ENCODE data around the gene OR8B12.

OR8B12 gene

DNA sequence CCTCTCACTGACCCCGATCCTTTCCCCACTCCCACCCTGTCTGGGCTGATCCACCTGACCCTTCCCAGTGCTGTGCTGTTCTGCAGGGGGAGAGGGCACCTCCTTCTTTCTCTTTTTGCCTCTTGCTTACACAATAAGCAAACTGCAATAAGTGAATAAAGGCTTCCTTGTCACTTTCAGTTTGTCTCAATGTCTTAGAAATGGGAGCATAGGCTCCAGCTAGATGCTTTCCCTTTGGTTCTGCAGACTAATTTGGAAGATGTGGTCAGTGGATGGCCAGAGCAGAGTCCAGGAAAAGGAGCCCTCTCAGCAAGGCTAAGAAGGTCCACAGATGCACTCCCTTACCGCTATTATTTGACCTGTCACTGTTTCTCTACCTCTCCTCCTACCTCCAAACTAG is 9.4 kb downstream of the OR8B12 start:
- Histone ChIP-seq H2AFZ (ENCODE audit: low read depth, low read length) (no peak overlapping the region), H3K4me1 (ENCODE audit: low read length) (no peaks in the 10 kb centered on the region), H3K9ac (ENCODE audit: low read length) (no peak overlapping the region), H3K4me2 (ENCODE audit: low read length) (no peak overlapping the region), H3K9me3 (ENCODE audit: insufficient read depth, low read length) (no peaks in the 10 kb centered on the region), H3K27ac (ENCODE audit: low read length) (no peak overlapping the region), H4K20me1 (ENCODE audit: insufficient read depth, low read length) (no peaks in the 10 kb centered on the region), H3K79me2 (ENCODE audit: low read length) (no peaks in the 10 kb centered on the region), H3K4me3 (ENCODE audit: low read length) (no peak overlapping the region), H3K27me3 (ENCODE audit: low read depth, low read length) (no peaks in the 10 kb centered on the region), H3K36me3 (replicated peaks; ENCODE audit: low read depth, low read length) (no peaks in the 10 kb centered on the region)
- TF ChIP-seq EZH2phosphoT487 (IDR thresholded peaks at IDR 0.05; ENCODE audit: low read depth) (no peak), CTCF (IDR thresholded peaks at IDR 0.05; ENCODE audit: low read depth, low read length) (no peak)

- no peak overlapping the region for H2AFZ ChIP-seq (ENCODE audit: low read depth, low read length)
- no peak overlapping the region for H3K9ac ChIP-seq (ENCODE audit: low read length)
- no peaks in the 10 kb centered on the region for H4K20me1 ChIP-seq (ENCODE audit: insufficient read depth, low read length)
- H3K4me1 ChIP-seq (ENCODE audit: low read length), result no peaks in the 10 kb centered on the region
- TF ChIP-seq CTCF (IDR thresholded peaks at IDR 0.05; ENCODE audit: low read depth, low read length) (no peak), EZH2phosphoT487 (IDR thresholded peaks at IDR 0.05; ENCODE audit: low read depth) (no peak)
- H3K27ac ChIP-seq (ENCODE audit: low read length), result no peak overlapping the region
- H3K4me2 ChIP-seq (ENCODE audit: low read length), result no peak overlapping the region
- no peaks in the 10 kb centered on the region for H3K27me3 ChIP-seq (ENCODE audit: low read depth, low read length)
- no peak overlapping the region for H3K4me3 ChIP-seq (ENCODE audit: low read length)
- H3K79me2 ChIP-seq (ENCODE audit: low read length), result no peaks in the 10 kb centered on the region
- no peaks in the 10 kb centered on the region for H3K9me3 ChIP-seq (ENCODE audit: insufficient read depth, low read length)
- H3K36me3 ChIP-seq (replicated peaks; ENCODE audit: low read depth, low read length), result no peaks in the 10 kb centered on the region
Measured at GRCh38 chr11:124533626-124534025, 9.8 kb downstream of the OR8B12 start.

DNA sequence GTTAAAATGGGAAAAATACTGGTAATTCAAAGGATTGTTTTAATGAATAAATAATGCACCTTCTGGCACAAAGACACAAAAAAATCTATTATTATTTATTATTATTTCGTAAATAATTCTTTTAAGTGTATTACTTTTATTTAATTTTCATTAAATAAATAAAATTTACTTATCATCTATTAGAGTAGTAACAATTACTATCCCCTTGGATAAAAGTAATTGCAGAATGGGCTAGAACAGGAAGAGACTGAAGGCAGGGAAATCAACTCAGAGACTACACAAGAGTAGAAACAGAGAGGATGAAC is 23.0 kb downstream of the OR8B12 start:
- no peak overlapping the region for H3K27ac ChIP-seq (ENCODE audit: low read length)
- H3K27me3 ChIP-seq (ENCODE audit: low read depth, low read length), result peaks cover 4% of the 10 kb centered on the region
- no peaks in the 10 kb centered on the region for H3K36me3 ChIP-seq (replicated peaks; ENCODE audit: low read depth, low read length)
- H3K4me3 ChIP-seq (ENCODE audit: low read length), result no peak overlapping the region
- H4K20me1 ChIP-seq (ENCODE audit: insufficient read depth, low read length), result no peaks in the 10 kb centered on the region
- no peak overlapping the region for H3K4me2 ChIP-seq (ENCODE audit: low read length)
- no peak overlapping the region for H3K9ac ChIP-seq (ENCODE audit: low read length)
- H3K9me3 ChIP-seq (ENCODE audit: insufficient read depth, low read length), result no peaks in the 10 kb centered on the region
- H3K79me2 ChIP-seq (ENCODE audit: low read length), result no peaks in the 10 kb centered on the region
- no peak for TF ChIP-seq CTCF (IDR thresholded peaks at IDR 0.05; ENCODE audit: low read depth, low read length)
- TF ChIP-seq EZH2phosphoT487 (IDR thresholded peaks at IDR 0.05; ENCODE audit: low read depth), result no peak
- no peaks in the 10 kb centered on the region for H3K4me1 ChIP-seq (ENCODE audit: low read length)
- no peak overlapping the region for H2AFZ ChIP-seq (ENCODE audit: low read depth, low read length)

GRCh38 chr11:124519850-124520549 is 23.5 kb downstream of the OR8B12 start:
- Histone ChIP-seq H3K79me2 (ENCODE audit: low read length) (no peaks in the 10 kb centered on the region), H3K4me1 (ENCODE audit: low read length) (no peaks in the 10 kb centered on the region), H3K27ac (ENCODE audit: low read length) (no peak overlapping the region), H2AFZ (ENCODE audit: low read depth, low read length) (no peak overlapping the region), H3K9me3 (ENCODE audit: insufficient read depth, low read length) (no peaks in the 10 kb centered on the region), H4K20me1 (ENCODE audit: insufficient read depth, low read length) (no peaks in the 10 kb centered on the region), H3K4me2 (ENCODE audit: low read length) (no peak overlapping the region), H3K36me3 (replicated peaks; ENCODE audit: low read depth, low read length) (no peaks in the 10 kb centered on the region), H3K27me3 (ENCODE audit: low read depth, low read length) (peaks cover 4% of the 10 kb centered on the region), H3K9ac (ENCODE audit: low read length) (no peak overlapping the region), H3K4me3 (ENCODE audit: low read length) (no peak overlapping the region)
- TF ChIP-seq EZH2phosphoT487 (IDR thresholded peaks at IDR 0.05; ENCODE audit: low read depth) (no peak), CTCF (IDR thresholded peaks at IDR 0.05; ENCODE audit: low read depth, low read length) (no peak)
